NCI-H460 (cell line): ENCODE data around the gene TTF2. TPM values are rescaled to one million over a fixed set of nuclear protein-coding genes. Genes with fewer than 3 reads are reported as not detected.
A peak's percentile ranks its signal among the peaks of the same experiment; 100 is the strongest.
"Not testable (repeated sequence)": the region's sequence is repeated elsewhere in the genome, so short reads cannot be mapped to it uniquely, and the experiment has no call there.

Experiments
- DNase-seq: peaks from one replicate; pipeline ENCODE4 v3.0.0-alpha.2; 2016; ENCODE audit warnings: low read depth; ENCODE audit errors: extremely low read depth
- total RNA-seq: library from RNA; depleted of rRNA; stranded (reverse); fragments of >200 nt; shearing (Covaris generic); gene quantifications from 2 replicates; pipeline ENCODE4 v1.2.3, GENCODE V29; 2014

TTF2 gene
- total RNA-seq, 1 experiment from 2014 or later: 27.6 TPM

DNA sequence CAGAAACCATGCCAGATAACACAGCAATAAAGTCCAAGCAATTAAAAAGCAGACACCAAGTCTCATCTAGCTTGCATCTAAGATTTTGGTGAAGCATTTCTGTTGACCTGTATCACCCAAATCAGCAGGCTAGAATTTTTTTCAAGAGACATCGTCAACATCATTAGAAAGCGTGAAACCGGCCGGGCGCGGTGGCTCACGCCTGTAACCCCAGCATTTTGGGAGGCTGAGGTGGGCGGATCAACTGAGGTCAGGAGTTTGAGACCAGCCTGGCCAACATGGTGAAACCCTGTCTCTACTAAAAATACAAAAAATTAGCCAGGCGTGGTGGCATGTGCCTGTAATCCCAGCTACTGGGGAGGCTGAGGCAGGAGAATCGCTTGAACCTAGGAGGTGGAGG is 59.0 kb downstream of the TTF2 start:
- DNase-seq: not testable (repeated sequence)

DNA sequence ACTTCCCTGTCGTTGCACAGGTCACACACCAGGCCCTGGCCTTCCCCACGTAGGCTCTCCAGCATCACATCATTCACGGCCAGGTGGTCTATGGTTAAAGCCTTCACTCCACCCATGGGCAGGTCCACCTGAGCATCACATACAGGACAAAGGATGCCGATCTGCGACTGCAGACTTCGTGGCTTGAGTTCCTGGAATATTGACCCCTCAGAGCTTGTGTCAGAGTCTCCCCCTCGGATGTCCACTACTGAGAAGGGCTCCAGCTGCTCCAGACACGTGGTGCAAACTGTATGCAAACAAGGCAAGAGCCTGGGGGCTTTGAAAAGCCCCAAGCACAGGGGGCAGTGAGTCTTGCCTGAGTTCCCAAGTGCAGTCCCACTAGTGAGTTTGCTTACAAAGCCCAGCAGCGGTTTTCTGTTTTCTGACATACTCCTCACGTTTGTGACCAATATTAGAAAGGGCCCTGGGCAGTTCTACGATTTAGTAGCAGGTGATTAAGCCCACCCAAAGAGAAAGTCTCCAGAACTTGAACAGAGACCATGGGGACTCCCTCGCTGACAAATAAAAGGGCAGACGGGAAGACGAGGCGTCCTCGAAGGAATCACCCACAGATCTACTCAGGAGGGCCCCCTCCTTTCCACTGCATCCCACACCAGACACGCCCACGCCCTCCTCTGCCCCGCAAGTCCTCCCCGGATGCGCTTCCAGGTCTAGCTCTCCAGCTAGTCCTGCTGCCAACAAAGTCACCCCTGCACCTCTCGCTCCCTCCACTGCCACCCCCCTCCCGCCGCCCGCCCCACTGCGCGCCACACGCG is 60.9 kb downstream of the TTF2 start:
- DNase-seq: no peak

- peak; percentile 90 for DNase-seq
Measured at GRCh38 chr1:117121589-117122329, 61.6 kb downstream of the TTF2 start, which contains the start of gene TRIM45. TSS of gene TRIM45 (minus strand) at chr1:117121749. CDS start at chr1:117121201, 548 bp downstream.

- no peak for DNase-seq
Measured at GRCh38 chr1:117122330-117123025, 62.4 kb downstream of the TTF2 start.

DNA sequence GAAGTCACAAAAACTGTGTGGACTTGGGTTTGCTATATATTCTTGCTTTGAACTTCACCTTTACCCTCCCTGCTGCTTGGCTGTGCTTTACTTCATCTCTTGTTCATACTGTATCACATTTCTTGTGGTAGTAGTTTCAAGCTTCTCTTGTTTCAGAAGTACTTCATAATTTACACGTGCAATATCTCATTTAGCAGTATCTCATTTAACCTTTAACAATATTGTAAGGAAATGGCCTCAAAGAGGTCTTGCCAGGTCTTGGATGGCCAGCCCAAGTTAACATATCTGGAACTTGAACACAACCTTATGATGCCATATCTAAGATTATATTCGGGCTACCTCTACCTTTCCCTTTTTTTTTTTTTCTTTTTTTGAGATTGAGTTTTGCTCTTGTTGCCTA is 63.1 kb downstream of the TTF2 start:
- DNase-seq: no peak

GRCh38 chr1:117124661-117125060 is 64.5 kb downstream of the TTF2 start:
- DNase-seq: no peak

DNA sequence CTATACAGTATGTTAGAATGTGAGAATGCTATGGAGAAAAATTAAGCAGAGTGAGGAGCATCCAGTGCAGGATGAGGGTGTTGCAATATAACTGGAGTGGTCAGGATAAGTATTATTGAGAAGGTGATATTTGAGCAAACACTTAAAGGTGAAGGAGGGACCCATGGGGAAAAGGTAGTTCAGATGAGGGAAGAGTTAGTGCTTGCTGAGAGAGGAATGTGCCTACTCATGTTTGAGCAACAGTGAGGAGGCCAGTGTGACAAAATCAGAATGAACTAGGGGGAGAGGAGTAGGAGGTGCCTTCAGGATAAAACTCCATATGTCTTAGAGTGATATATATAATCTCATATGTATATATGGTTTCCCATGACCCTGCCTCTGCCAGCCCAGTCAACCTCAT is 67.7 kb downstream of the TTF2 start:
- no peak for DNase-seq

- no peak for DNase-seq
Measured at GRCh38 chr1:117128323-117129079, 68.4 kb downstream of the TTF2 start.

GRCh38 chr1:117130526-117130925 is 70.4 kb downstream of the TTF2 start:
- no peak for DNase-seq

- DNase-seq: no peak
Measured at GRCh38 chr1:117135329-117135728, 75.2 kb downstream of the TTF2 start.

DNA sequence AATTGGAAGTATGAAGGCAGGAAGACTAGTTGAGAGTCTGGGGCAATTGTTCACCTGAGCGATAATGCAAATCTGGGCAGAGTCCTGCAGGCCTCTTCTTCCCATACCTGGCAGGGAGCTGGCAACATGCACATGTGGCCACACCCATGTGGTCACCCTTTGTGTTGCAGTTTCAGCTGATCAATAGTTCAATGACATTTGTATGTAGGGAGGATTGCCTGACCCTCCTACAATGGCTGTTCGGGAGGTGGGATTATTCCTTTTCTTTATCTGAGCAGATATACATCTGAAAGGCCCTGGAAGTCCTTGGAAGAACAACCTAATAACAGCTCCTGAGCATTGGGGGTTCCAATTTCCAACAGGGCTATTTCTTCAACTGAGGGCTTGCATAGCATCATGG is 76.6 kb downstream of the TTF2 start:
- no peak for DNase-seq

DNA sequence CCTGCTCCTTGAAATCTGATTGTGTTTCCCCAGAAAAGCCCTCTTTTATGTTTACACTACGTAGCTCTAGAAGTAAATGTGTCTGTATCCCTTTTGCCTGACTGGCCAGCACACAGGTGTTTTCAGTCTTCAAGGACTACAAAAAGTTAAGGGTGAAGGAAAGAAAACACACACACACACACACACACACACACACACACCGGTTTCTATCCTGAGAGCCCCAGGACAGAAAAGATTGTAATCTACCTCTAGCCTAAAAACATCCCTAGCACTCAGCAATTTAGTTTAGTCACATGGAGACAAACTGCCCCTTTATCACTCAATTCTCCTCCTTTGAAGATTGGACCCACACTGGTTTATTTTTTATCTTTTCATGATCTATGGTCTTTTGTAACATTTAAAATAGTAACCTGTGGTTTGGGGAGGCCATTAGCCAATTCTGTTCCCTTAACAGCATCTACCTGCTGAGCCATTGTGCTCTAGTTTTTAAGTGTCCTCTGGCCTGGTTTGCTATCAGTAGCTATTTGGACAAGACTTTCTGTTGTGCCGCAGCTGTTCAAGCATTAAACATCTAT is 77.2 kb downstream of the TTF2 start:
- no peak for DNase-seq

GRCh38 chr1:117138106-117138505 is 78.0 kb downstream of the TTF2 start:
- DNase-seq: no peak

- DNase-seq: no peak
Measured at GRCh38 chr1:117138561-117138960, 78.4 kb downstream of the TTF2 start.

DNA sequence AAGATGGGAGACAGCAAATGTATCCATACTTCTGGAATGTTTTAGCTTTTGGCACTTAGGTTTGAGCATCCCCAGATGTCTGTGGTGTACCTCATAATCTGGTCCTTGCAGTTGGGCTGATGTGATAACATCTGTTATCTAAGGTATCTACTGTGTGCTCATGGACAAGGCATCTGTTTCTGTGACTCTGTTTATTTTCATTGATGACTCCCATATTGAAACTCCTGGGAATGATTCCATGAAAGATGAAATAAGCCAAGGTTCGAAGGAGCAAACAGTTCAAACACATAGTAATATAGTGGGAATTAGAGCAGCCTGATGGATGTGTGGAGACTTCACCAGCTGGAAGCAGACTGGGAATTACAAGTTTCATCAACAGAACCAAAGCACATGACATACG is 82.1 kb downstream of the TTF2 start:
- no peak for DNase-seq

GRCh38 chr1:117143172-117143571 is 83.0 kb downstream of the TTF2 start:
- DNase-seq: no peak

- no peak for DNase-seq
Measured at GRCh38 chr1:117143871-117144270, 83.7 kb downstream of the TTF2 start.

- no peak for DNase-seq
Measured at GRCh38 chr1:117146072-117146471, 85.9 kb downstream of the TTF2 start.

- DNase-seq: peak; percentile 40
Measured at GRCh38 chr1:117146575-117147340, 86.6 kb downstream of the TTF2 start.
